Astrocyte of the hippocampus (primary cell): ENCODE measurements around the gene ZNF514.
"Not testable (repeated sequence)": the region's sequence is repeated elsewhere in the genome, so short reads cannot be mapped to it uniquely, and the experiment has no call there.

ENCODE experiments used
- DNase-seq: peaks from one replicate; pipeline ENCODE4 v3.0.0; 2011; ENCODE audit warnings: low read depth, low spot score

The ZNF514 gene

DNA sequence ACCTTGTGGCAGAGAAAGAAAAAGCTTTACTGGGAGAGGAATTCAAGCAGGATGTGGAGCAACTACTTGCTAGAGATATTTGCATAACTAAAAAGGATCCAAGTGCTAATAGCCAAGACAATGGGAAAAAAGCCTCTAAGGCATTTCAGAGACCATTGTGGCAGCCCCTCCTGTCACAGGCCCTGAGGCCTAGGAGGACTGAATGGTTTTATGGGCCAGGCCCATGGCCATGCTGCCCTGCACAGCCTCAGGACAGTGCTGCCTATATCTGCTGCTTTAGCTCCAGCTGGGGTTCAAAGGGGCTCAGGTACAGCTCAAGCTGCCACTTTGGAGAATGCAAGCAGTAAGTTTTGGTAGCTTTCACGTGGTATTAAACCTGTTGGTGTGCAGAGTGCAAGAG lies 20.9 kb downstream of the ZNF514 start:
- no peak for DNase-seq

DNA sequence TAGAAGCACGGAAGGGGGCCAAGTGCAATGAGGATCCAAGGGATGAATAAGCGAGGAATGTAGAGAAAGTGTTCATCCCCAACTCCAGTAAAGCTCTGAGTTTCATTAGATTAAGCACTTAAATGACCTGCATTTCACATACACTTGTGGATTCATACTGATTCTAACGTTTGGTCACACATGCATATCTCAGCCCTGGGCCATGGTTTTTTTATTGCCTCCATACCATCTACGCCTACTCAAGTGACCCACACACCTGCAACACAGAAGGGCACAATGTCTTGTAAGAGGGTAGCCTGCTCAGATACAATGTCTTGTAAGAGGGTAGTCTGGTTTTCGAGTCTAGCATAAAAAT lies 37.5 kb downstream of the ZNF514 start:
- no peak for DNase-seq

DNA sequence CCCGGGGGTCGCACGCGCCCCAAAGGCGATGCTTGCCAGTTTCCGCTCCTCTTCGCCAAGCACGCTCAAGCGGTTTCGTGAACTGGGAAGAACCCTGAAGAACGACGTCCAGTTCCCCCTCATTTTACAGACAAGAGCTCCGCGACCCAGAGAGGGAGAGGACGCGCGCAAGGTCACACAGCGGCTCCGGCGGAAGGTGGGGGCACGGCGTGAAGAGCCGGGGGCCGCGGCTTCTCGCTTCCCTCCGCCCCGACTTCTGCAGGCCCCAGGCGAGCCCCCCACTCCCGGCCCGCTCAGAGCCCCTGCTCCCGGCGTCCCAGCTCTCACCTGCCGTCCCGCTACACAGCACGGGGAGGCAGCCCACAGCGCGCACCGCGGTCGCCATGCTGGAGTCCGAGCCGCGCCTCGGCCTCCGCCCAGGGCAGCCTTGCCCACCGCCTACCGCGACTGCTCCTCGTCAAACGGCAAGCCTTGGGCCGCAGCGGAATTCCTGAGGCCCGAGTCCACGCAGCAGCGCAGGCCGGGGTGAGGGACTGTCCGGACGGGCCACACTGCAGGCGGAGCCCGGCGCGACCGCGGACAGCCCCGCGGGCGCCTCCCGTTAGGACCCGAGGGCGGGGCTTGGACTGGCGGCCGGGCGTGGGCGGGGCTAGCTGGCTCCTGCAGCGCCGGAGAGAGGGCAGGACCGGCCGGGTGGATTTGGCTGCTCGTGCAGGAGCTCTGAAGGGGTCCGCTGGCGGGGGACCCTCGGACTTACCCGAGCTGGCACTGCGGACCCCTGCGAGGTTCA lies 38.0 kb downstream of the ZNF514 start, which contains the start of gene MRPS5:
Gene MRPS5 (minus strand): TSS at position 402 of the 790 bp plus-strand sequence. CDS start 17 bp downstream, at position 385.
- DNase-seq: peak; percentile 91

DNA sequence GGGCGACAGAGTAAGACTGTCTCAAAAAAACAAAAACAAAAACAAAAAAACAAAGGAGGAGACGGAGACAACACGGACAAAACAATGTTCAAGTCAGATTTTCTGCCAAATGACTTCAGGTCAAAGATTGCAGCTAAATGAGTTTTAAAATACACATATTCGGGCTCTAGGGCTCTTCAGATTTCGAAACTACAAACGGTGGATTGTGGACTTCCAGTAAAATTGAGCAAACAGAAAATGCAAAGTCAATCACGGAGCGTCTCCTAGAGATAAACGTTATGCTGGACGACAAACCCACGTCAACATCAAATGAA lies 38.6 kb downstream of the ZNF514 start:
- DNase-seq: no peak

DNA sequence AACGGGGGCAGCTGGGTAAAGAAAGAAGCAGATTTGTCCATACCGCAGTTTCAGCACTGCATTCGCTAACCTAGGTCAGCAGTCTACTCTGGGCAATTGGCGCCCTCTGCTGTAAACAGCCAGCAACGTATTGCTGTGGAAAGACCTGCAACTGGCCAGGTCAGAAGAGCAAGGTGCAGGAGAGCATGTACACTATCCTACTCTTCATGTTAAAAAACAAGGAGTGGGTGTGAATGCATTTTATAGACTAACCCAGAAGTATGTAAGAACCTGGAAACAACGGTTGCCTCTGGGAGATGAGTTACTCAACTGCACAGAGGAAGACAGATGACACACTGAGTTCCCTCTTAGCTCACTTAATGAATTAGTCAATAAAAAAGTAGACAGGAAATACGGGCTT lies 44.2 kb downstream of the ZNF514 start:
- DNase-seq: peak; percentile 83

DNA sequence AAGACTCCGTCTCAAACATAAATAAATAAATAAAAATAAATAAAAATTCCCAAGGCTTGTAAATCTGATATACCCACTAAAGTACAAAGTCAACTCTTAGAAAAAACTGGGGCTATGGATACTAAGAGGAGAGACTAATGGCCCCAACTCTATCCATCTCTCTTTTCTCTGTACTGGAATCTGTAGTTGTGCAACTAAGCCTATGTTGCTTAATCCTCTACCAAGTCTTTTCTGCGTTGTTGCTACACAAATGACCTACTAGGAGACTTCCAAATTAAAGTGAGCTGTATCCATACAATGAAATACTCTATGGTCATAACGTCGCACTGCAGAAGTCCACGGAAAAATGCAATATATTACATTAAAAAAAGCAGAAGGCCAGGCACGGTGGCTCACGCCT lies 46.2 kb downstream of the ZNF514 start:
- DNase-seq: no peak

DNA sequence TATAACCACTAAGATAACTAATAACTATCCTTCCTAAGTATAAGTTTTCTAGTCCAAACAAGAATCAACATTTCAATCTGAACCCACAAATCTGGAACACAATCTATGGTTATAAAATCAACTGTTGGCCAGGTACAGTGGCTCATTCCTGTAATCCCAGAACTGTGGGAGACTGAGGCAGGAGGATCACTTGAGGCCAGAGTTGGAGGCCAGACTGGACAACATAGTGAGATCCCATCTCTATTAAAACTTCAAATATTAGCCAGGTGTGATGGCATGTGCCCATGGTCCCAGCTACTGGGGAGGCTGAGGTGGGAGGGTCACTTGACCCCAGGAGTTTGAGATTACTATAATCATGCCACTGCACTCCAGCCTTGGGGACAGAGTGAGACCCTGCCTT lies 49.3 kb downstream of the ZNF514 start:
- no peak for DNase-seq

DNA sequence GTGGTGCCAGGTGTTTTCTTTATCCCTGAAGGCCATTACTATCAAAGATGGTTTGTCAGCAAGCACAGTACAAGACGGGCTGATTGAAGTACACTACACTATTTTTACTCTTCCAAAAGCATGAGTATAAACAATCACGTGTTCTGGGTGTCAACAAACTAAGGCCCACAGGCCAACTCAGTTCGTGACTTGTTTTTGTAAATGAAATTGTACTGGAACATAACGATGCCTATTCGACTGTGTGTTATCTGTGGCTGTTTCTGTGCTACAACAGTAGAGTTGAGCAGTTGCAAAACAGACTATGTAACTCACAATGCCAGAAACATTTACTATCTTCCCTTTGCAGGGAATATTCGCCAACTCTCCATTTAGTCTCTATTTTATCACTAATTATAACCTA lies 50.4 kb downstream of the ZNF514 start:
- no peak for DNase-seq

DNA sequence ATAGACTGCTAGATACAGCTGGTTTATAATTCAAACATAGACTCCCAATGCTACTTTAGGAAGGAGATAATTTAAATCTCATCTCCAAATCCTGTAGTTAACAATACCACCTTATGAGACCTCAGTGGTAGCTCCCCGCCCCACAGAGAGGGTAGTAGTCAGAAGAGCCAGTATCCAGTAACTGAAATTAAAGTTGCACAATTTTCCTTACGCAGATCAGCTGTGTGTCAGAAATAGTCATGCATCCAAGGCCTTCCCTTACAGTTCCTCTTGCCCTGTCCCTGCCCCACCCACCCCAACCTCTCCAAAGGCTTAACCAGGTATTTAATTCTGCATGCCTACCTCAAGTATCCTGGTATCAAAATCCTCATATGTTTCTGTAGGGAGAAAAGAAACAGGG lies 53.6 kb downstream of the ZNF514 start:
- DNase-seq: no peak

DNA sequence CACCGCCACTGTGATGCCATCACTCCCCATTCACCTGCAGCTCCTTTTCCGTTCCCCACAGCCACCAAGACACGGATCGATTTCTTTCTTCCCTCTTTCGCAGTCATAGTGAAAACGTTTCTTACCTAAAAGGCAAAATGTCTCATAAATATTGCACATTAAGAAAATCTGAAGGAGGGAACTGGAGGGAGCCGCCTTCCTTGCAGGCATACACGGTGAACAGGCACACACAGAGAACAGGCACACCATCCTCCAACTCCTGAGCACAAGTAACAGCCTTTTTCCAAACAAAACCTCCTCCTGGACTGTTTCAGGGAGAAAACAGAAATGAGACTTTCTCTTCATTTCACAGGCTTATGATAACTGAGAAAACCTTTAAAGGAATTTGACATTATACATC lies 55.0 kb downstream of the ZNF514 start:
- no peak for DNase-seq

DNA sequence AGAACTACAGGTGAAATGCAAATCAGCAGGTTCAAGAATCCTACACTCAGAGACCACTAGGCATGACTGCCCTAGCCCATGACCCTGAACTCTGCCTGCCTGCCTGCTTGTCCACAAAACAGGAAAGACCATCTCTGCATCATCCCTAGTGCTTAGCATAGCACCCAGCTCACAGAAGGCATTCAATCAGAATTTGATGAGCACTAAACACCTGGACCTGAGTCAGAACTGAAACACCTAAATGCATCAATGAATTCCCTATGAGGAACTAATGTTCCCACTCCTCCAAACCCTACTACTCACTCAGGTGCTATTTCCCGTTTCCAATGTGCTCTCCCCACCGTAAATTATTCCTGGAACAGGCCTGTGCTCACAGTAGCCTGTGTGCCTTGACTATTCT lies 59.7 kb downstream of the ZNF514 start:
- no peak for DNase-seq

DNA sequence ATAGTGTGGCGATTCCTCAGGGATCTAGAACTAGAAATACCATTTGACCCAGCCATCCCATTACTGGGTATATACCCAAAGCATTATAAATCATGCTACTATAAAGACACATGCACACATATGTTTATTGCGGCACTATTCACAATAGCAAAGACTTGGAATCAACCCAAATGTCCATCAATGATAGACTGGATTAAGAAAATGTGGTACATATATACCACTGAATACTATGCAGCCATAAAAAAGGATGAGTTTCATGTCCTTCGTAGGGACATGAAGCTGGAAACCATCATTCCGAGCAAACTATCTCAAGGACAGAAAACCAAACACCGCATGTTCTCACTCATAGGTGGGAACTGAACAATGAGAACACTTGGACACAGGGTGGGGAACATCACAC lies 61.4 kb downstream of the ZNF514 start:
- DNase-seq: not testable (repeated sequence)
